ENCODE results near the gene PLEKHH1.

Gene PLEKHH1

DNA sequence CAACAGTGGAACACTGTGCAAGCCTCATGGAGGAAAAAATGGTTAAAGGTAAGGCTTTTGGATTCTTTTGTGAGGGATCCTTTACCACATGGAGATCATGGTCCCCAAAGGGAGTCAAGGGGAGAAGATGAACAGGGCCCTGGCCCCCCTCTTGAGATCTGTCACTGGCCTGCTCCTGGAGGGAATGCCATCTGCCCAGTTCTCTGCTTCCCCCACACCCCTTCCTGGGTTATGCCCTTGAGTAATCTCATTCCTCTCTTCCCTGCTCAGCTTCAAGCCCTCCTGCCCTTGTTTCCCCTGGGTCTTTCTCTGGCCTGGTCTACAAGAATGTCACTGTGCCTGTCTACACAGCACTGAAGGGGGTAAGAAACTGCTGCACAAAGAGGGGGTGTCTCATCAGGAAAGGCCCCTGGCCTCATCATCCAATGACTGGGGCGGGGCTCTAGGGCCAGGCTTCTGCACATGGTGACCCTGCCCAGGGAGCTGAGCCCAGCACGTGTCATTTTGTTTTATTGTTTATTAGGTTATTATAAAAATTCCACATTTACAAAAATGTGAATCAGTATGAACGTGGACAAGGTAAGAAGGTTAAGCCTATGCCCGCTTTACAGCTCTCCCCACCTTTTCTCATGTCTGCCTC is 36.7 kb downstream of the PLEKHH1 start:
- Histone ChIP-seq H3K36me3 (ENCODE audit: insufficient read depth, low read length) (no peaks in the 10 kb centered on the region), H3K4me1 (ENCODE audit: control insufficient read depth, insufficient read depth, low read length) (peaks cover 4% of the 10 kb centered on the region), H3K9me3 (replicated peaks; ENCODE audit: low read length) (no peaks in the 10 kb centered on the region), H3K27me3 (ENCODE audit: control insufficient read depth, insufficient read depth, low read length) (peaks cover 13% of the 10 kb centered on the region), H3K4me2 (ENCODE audit: low read length) (no peak overlapping the region), H3K9ac (ENCODE audit: low read depth, low read length) (no peak overlapping the region), H3K4me3 (ENCODE audit: low read length) (no peak overlapping the region)

DNA sequence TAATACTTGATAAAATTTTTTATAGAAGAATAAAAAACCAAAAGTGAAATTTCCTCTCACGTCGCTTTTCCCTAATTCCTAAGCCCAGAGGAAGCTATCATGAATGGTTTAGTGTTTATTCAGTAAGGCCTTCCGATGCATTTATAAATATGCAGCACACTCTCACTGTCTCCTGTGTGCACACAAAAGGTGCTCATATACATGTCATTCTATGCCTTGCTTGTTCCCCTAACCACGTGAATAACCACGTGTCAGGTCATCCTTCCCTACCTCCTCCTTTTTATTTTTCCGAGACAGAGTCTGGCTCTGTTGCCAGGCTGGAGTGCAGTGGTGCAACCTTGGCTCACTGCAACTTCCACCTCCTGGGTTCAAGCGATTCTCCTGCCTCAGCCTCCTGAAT is 37.4 kb downstream of the PLEKHH1 start:
- H3K27me3 ChIP-seq (ENCODE audit: control insufficient read depth, insufficient read depth, low read length) = peaks cover 10% of the 10 kb centered on the region
- H3K9me3 ChIP-seq (replicated peaks; ENCODE audit: low read length) = no peaks in the 10 kb centered on the region

DNA sequence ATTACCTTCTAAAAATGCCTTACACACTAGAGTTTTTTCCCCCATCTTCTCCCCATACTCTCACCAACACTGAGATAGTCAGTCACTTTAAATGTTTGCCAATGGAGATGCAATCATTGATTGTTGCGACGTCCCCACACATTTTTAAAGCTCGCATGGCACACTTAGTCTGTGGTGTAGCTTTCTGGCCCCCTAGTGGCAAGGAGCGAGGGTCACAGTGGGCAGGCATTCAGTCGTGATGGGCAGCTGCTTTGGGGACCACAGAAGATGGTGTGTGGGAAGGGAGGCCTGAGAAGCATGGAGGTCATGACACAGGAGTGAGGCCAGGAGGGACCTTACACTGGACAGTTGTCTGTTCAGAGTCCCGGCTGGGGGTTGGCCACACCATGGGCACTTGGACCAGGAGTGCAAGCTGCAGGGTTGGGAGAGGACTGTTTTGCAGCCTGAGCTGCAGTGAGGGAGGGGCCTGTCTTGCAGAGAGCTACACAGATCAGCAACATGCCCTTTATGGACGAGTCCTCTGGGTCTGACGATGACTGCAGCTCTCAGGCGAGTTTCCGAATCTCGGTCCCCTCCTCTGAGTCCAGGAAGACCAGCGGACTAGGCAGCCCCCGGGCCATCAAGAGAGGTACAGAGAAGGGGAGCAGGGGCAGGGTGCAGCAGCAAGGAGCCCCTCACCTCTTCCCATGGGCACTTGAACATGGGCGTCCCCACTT is 38.3 kb downstream of the PLEKHH1 start:
- Histone ChIP-seq H3K4me3 (ENCODE audit: low read length) (no peak overlapping the region), H3K4me1 (ENCODE audit: control insufficient read depth, insufficient read depth, low read length) (peaks cover 4% of the 10 kb centered on the region), H3K36me3 (ENCODE audit: insufficient read depth, low read length) (no peaks in the 10 kb centered on the region), H3K9me3 (replicated peaks; ENCODE audit: low read length) (no peaks in the 10 kb centered on the region), H3K9ac (ENCODE audit: low read depth, low read length) (no peak overlapping the region), H3K27me3 (ENCODE audit: control insufficient read depth, insufficient read depth, low read length) (peaks cover 13% of the 10 kb centered on the region), H3K4me2 (ENCODE audit: low read length) (no peak overlapping the region)

More for the DNA sequence above, 37.4 kb downstream of the PLEKHH1 start:
- Histone ChIP-seq H3K4me1 (ENCODE audit: control insufficient read depth, insufficient read depth, low read length) (peaks cover 4% of the 10 kb centered on the region), H3K4me2 (ENCODE audit: low read length) (no peak overlapping the region), H3K36me3 (ENCODE audit: insufficient read depth, low read length) (no peaks in the 10 kb centered on the region), H3K9ac (ENCODE audit: low read depth, low read length) (no peak overlapping the region), H3K4me3 (ENCODE audit: low read length) (no peak overlapping the region)

DNA sequence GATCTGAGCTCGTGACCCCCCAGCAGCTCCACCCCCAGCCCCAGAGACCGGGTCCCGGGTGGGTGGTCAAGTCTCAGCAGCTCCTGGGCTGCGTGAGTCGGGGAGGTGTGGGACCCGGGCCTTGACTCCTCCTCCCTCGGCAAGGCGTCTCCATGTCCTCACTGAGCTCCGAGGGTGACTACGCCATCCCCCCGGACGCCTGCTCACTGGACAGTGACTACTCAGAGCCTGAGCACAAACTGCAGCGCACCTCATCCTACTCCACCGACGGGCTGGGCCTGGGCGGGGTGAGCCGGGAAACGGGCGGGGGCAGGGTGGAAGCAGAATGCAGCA is 38.9 kb downstream of the PLEKHH1 start:
- Histone ChIP-seq H3K4me3 (ENCODE audit: low read length) (no peak overlapping the region), H3K27me3 (ENCODE audit: control insufficient read depth, insufficient read depth, low read length) (peaks cover 16% of the 10 kb centered on the region)

DNA sequence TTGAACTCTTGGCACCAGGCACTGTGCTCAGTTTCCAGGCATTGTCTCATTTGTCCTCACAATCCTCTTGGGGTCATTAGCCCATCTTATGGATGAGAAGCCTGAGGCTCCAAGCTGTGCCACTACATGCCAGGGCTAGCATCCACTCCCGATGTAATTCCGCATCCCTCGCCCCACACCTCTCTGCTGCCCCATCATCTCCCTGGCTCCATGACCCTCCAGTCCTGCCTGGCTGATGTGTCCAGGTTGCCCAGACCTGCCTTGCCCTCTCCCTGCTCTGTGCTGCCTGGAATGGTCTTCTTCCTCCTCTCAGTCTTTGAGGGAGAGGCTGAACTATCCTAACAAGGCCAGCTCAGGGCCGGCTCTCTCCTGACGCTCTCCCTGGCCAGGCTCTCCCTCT is 39.5 kb downstream of the PLEKHH1 start:
- Histone ChIP-seq H3K4me2 (ENCODE audit: low read length) (no peak overlapping the region), H3K36me3 (ENCODE audit: insufficient read depth, low read length) (no peaks in the 10 kb centered on the region), H3K4me3 (ENCODE audit: low read length) (no peak overlapping the region), H3K9me3 (replicated peaks; ENCODE audit: low read length) (no peaks in the 10 kb centered on the region), H3K4me1 (ENCODE audit: control insufficient read depth, insufficient read depth, low read length) (no peaks in the 10 kb centered on the region), H3K9ac (ENCODE audit: low read depth, low read length) (no peak overlapping the region), H3K27me3 (ENCODE audit: control insufficient read depth, insufficient read depth, low read length) (peaks cover 12% of the 10 kb centered on the region)

More for the DNA sequence above, 38.9 kb downstream of the PLEKHH1 start:
- Histone ChIP-seq H3K4me2 (ENCODE audit: low read length) (no peak overlapping the region), H3K9me3 (replicated peaks; ENCODE audit: low read length) (no peaks in the 10 kb centered on the region), H3K9ac (ENCODE audit: low read depth, low read length) (no peak overlapping the region), H3K4me1 (ENCODE audit: control insufficient read depth, insufficient read depth, low read length) (peaks cover 4% of the 10 kb centered on the region), H3K36me3 (ENCODE audit: insufficient read depth, low read length) (no peaks in the 10 kb centered on the region)

DNA sequence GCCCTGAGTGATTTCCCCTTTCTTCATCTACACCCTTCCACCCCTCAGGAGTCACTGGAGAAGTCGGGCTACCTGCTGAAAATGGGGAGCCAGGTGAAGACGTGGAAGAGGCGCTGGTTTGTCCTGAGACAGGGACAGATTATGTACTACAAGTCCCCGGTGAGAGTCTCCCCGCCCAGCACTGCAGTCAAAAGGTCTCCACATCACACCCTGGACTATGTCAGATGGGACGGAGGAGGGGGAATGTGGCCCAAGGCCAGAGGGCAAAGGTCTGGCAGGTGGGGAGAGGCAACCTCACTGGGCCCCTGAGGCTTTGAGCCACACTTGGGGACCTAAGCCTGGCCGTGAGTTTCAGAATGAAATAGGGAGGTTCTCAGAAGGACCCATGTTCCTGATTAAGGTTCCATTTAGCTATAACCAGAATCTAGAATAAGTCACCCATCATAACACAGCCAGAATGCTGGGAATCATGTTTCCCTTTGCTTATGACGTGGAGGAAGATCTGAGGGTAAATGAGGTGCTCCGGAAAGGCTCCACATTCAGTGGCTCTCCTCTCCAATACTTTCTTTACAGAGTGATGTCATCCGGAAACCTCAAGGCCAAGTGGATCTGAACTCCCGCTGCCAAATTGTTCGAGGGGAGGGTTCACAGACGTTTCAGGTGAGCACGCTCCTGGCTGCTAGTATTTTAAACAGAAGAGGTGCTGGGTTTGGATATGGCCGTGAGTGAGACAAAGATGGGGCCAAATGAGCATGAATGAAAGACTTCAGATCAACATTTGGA is 40.3 kb downstream of the PLEKHH1 start:
- no peak overlapping the region for H3K4me2 ChIP-seq (ENCODE audit: low read length)
- no peak overlapping the region for H3K4me3 ChIP-seq (ENCODE audit: low read length)
- H3K36me3 ChIP-seq (ENCODE audit: insufficient read depth, low read length) = no peaks in the 10 kb centered on the region
- H3K9me3 ChIP-seq (replicated peaks; ENCODE audit: low read length) = no peaks in the 10 kb centered on the region
- H3K27me3 ChIP-seq (ENCODE audit: control insufficient read depth, insufficient read depth, low read length) = peaks cover 12% of the 10 kb centered on the region
- no peak overlapping the region for H3K9ac ChIP-seq (ENCODE audit: low read depth, low read length)
- H3K4me1 ChIP-seq (ENCODE audit: control insufficient read depth, insufficient read depth, low read length) = no peaks in the 10 kb centered on the region

DNA sequence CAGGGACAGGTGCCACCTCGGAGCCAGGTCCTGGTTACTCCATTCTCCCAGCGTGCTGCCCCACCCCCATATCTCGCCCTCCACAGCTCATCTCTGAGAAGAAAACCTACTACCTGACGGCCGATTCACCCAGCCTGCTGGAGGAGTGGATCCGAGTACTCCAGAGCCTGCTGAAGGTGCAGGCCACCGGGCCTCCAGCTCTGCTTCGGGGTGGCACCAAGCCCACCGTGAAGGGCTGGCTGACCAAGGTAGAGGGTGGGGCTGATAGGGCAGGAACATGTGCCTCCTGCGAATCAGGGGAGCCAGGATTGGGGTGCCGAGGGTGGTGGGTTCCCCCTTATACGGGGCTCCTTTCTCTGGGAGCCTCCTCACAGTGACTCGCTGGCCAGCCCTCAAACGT is 41.1 kb downstream of the PLEKHH1 start:
- Histone ChIP-seq H3K9ac (ENCODE audit: low read depth, low read length) (no peak overlapping the region), H3K36me3 (ENCODE audit: insufficient read depth, low read length) (no peaks in the 10 kb centered on the region), H3K4me3 (ENCODE audit: low read length) (no peak overlapping the region), H3K4me2 (ENCODE audit: low read length) (no peak overlapping the region), H3K9me3 (replicated peaks; ENCODE audit: low read length) (no peaks in the 10 kb centered on the region), H3K27me3 (ENCODE audit: control insufficient read depth, insufficient read depth, low read length) (peaks cover 14% of the 10 kb centered on the region), H3K4me1 (ENCODE audit: control insufficient read depth, insufficient read depth, low read length) (no peaks in the 10 kb centered on the region)

DNA sequence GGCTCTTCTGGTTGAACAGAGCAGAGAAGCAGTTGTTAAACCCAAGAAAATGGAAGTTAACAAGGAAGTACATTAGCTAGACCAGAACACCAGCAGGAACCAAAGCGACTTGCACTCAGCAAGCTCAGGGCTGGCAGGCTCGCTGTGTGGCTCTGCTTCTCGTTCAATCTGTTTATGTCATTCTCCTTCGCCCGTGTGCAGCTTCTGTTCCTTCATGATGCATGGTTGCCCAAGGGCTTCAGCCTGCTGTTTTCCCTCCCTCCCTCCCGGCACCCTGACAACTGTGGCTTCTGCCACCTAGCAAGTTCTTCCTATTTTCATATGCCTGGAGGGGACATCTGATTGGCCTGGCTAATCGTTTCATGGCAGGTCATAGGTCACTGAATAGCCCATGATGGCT is 41.7 kb downstream of the PLEKHH1 start:
- Histone ChIP-seq H3K4me1 (ENCODE audit: control insufficient read depth, insufficient read depth, low read length) (no peaks in the 10 kb centered on the region), H3K9ac (ENCODE audit: low read depth, low read length) (no peak overlapping the region), H3K4me3 (ENCODE audit: low read length) (no peak overlapping the region), H3K27me3 (ENCODE audit: control insufficient read depth, insufficient read depth, low read length) (peaks cover 21% of the 10 kb centered on the region), H3K36me3 (ENCODE audit: insufficient read depth, low read length) (no peaks in the 10 kb centered on the region), H3K4me2 (ENCODE audit: low read length) (no peak overlapping the region), H3K9me3 (replicated peaks; ENCODE audit: low read length) (no peaks in the 10 kb centered on the region)

DNA sequence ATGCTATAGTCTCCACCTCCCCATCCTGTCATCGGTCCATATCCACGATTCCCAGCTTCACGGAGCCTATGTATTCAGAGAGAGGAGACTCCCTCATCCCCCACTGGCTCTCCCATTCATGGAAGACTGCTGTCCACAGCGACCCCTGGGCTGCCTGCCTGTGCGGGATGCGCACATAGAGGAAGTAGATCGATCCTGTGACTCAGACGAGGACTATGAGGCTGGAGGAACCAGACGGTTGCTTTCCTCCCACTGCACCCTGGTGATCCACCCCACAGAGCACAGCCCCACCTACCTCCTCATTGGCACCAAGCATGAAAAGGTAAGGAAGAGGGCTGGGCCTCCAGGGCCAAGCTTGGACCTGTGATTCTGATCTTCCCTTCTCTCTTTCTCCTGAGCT is 42.6 kb downstream of the PLEKHH1 start:
- H3K9ac ChIP-seq (ENCODE audit: low read depth, low read length) = no peak overlapping the region
- H3K36me3 ChIP-seq (ENCODE audit: insufficient read depth, low read length) = no peaks in the 10 kb centered on the region
- no peak overlapping the region for H3K4me2 ChIP-seq (ENCODE audit: low read length)
- no peaks in the 10 kb centered on the region for H3K9me3 ChIP-seq (replicated peaks; ENCODE audit: low read length)
- H3K4me1 ChIP-seq (ENCODE audit: control insufficient read depth, insufficient read depth, low read length) = no peaks in the 10 kb centered on the region
- H3K4me3 ChIP-seq (ENCODE audit: low read length) = no peak overlapping the region
- peaks cover 27% of the 10 kb centered on the region for H3K27me3 ChIP-seq (ENCODE audit: control insufficient read depth, insufficient read depth, low read length)

DNA sequence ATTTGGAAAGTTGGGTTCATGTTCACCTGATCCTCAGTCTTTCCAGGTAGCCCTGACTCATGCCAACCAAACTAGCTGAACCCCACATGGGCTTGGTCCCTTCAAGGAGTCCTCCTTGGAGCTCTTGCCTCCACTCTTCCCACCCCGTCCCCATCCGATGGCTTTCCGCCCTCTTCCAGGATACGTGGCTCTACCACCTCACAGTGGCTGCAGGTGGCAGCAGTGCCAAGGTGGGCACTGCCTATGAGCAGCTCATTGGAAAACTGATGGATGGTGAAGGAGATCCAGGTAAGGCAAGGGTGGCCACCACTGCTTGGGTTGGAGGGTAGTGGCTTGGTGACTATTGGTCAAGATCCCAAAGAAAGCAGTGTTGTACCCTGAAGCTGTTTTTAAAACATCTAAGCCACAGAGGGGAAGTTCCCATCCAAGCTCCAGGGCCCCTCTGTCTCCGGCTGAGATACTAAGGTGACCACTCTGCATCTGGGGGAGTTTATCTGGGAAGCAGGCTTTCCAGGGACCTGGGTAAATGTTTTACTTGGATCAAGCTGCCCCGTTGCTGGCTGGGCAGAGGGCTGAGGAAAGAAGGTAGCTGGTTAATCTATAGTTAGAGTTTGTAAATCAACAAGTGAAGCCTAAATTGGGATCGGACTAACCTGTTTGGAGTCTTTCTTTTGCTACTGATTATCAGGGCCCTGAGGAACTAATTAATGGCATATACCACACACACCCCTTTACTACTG is 43.3 kb downstream of the PLEKHH1 start:
- Histone ChIP-seq H3K9ac (ENCODE audit: low read depth, low read length) (no peak overlapping the region), H3K9me3 (replicated peaks; ENCODE audit: low read length) (no peaks in the 10 kb centered on the region), H3K27me3 (ENCODE audit: control insufficient read depth, insufficient read depth, low read length) (peaks cover 27% of the 10 kb centered on the region), H3K4me3 (ENCODE audit: low read length) (no peak overlapping the region), H3K4me1 (ENCODE audit: control insufficient read depth, insufficient read depth, low read length) (no peaks in the 10 kb centered on the region), H3K36me3 (ENCODE audit: insufficient read depth, low read length) (no peaks in the 10 kb centered on the region), H3K4me2 (ENCODE audit: low read length) (no peak overlapping the region)

DNA sequence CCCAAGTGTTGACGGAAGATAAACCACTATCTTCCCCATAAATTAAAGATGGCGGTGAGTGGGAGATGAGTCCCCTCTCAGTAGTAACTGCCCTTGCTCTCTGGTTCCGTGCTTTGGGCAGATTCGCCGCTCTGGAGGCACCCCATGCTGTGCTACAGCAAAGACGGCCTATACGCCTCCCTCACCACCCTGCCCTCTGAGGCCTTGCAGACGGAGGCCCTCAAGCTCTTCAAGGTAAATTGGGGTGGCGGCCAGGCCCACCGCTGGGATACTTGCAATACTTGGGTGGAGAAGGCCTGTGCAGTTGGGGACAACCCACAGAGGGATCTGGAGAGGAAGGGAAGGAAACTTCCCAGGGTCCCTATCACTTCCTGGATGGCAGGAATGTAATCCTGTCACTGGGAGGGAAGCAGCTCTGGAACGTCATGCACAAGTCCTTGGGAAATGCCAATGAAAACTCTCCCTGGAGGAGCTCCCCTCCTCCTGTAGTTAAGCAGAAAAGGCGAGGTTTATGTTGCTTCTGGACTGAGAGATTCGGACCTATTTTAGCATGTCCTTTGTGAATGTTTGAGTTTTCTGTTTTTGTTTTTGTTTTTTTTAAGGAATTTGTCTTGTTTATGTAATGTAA is 44.2 kb downstream of the PLEKHH1 start:
- H3K4me1 ChIP-seq (ENCODE audit: control insufficient read depth, insufficient read depth, low read length) = no peaks in the 10 kb centered on the region
- H3K9me3 ChIP-seq (replicated peaks; ENCODE audit: low read length) = no peaks in the 10 kb centered on the region
- no peak overlapping the region for H3K4me3 ChIP-seq (ENCODE audit: low read length)
- peaks cover 29% of the 10 kb centered on the region for H3K27me3 ChIP-seq (ENCODE audit: control insufficient read depth, insufficient read depth, low read length)
- no peaks in the 10 kb centered on the region for H3K36me3 ChIP-seq (ENCODE audit: insufficient read depth, low read length)
- H3K4me2 ChIP-seq (ENCODE audit: low read length) = no peak overlapping the region
- no peak overlapping the region for H3K9ac ChIP-seq (ENCODE audit: low read depth, low read length)
